ENCODE results near the gene OPN4.
"Not testable (repeated sequence)": the region's sequence is repeated elsewhere in the genome, so short reads cannot be mapped to it uniquely, and the experiment has no call there.

Gene OPN4

GRCh38 chr10:86654411-86655172 is at the start of gene OPN4:
TSS of gene OPN4 (plus strand) at chr10:86654547. CDS start at chr10:86654784, 237 bp downstream.
- DNase-seq (ENCODE audit: low read depth), result peak; percentile 59

- no peak for DNase-seq (ENCODE audit: low read depth)
Measured at GRCh38 chr10:86607674-86608073, 46.7 kb upstream of the OPN4 start.

GRCh38 chr10:86609920-86610319 is 44.4 kb upstream of the OPN4 start:
- DNase-seq (ENCODE audit: low read depth), result no peak

- no peak for DNase-seq (ENCODE audit: low read depth)
Measured at GRCh38 chr10:86611386-86611785, 43.0 kb upstream of the OPN4 start.

GRCh38 chr10:86613096-86613495 is 41.3 kb upstream of the OPN4 start:
- no peak for DNase-seq (ENCODE audit: low read depth)

GRCh38 chr10:86613905-86614304 is 40.4 kb upstream of the OPN4 start:
- DNase-seq (ENCODE audit: low read depth), result no peak

- DNase-seq (ENCODE audit: low read depth), result no peak
Measured at GRCh38 chr10:86614853-86615252, 39.5 kb upstream of the OPN4 start.

GRCh38 chr10:86617278-86617677 is 37.1 kb upstream of the OPN4 start:
- not testable (repeated sequence) for DNase-seq (ENCODE audit: low read depth)

- no peak for DNase-seq (ENCODE audit: low read depth)
Measured at GRCh38 chr10:86628311-86628710, 26.0 kb upstream of the OPN4 start.

- no peak for DNase-seq (ENCODE audit: low read depth)
Measured at GRCh38 chr10:86630079-86630478, 24.3 kb upstream of the OPN4 start.

GRCh38 chr10:86632009-86632800 is 22.1 kb upstream of the OPN4 start:
- no peak for DNase-seq (ENCODE audit: low read depth)

- DNase-seq (ENCODE audit: low read depth), result no peak
Measured at GRCh38 chr10:86632951-86633350, 21.4 kb upstream of the OPN4 start.

- peak; percentile 82 for DNase-seq (ENCODE audit: low read depth)
Measured at GRCh38 chr10:86635402-86635801, 18.9 kb upstream of the OPN4 start.

GRCh38 chr10:86636311-86636710 is 18.0 kb upstream of the OPN4 start:
- DNase-seq (ENCODE audit: low read depth), result no peak

- DNase-seq (ENCODE audit: low read depth), result no peak
Measured at GRCh38 chr10:86642021-86642420, 12.3 kb upstream of the OPN4 start.

- DNase-seq (ENCODE audit: low read depth), result peak; percentile 73
Measured at GRCh38 chr10:86642499-86642898, 11.8 kb upstream of the OPN4 start.

GRCh38 chr10:86644152-86644793 is 10.1 kb upstream of the OPN4 start:
- peak; percentile 37 for DNase-seq (ENCODE audit: low read depth)

- DNase-seq (ENCODE audit: low read depth), result no peak
Measured at GRCh38 chr10:86644794-86645445, 9.4 kb upstream of the OPN4 start.

GRCh38 chr10:86645621-86646165 is 8.7 kb upstream of the OPN4 start:
- not testable (repeated sequence) for DNase-seq (ENCODE audit: low read depth)

GRCh38 chr10:86646532-86646931 is 7.8 kb upstream of the OPN4 start:
- no peak for DNase-seq (ENCODE audit: low read depth)

- DNase-seq (ENCODE audit: low read depth), result no peak
Measured at GRCh38 chr10:86646933-86647332, 7.4 kb upstream of the OPN4 start.

All from ELR (cell line).